ENCODE measurements around the gene NR5A1.

DNA sequence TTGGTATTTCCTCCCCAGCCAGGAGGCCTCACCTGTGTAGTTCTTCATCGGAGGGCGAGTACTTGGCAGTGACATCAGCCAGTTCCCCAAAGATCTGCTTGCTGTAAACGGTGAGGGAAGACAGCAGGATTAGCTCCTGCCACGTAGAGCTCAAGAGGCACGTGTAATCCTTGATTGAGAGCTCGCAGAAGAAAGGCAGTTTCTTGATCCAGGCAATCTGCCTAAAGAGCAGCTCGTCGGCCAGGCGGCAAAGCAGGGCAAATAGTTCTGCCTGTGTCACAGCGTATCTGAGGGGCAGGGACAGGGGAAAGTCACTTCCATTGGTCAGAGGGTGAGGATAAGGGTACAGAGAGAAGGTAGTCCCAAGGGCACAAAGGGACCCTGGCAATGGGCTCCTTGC, 28.6 kb upstream of the NR5A1 start:
- no peak for TF ChIP-seq ZBTB7A (tag by site-specific recombination; IDR thresholded peaks at IDR 0.05; ENCODE audit: low read depth)
- TF ChIP-seq, protein P1, sequence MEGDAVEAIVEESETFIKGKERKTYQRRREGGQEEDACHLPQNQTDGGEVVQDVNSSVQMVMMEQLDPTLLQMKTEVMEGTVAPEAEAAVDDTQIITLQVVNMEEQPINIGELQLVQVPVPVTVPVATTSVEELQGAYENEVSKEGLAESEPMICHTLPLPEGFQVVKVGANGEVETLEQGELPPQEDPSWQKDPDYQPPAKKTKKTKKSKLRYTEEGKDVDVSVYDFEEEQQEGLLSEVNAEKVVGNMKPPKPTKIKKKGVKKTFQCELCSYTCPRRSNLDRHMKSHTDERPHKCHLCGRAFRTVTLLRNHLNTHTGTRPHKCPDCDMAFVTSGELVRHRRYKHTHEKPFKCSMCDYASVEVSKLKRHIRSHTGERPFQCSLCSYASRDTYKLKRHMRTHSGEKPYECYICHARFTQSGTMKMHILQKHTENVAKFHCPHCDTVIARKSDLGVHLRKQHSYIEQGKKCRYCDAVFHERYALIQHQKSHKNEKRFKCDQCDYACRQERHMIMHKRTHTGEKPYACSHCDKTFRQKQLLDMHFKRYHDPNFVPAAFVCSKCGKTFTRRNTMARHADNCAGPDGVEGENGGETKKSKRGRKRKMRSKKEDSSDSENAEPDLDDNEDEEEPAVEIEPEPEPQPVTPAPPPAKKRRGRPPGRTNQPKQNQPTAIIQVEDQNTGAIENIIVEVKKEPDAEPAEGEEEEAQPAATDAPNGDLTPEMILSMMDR (tag by site-specific recombination; IDR thresholded peaks at IDR 0.05): no peak
- no peak for TF ChIP-seq SETDB1 (IDR thresholded peaks at IDR 0.05; ENCODE audit: insufficient read length, low read length)
- no peak for TF ChIP-seq ZNF138 (tag by site-specific recombination; IDR thresholded peaks at IDR 0.05; ENCODE audit: borderline replicate concordance)
- TF ChIP-seq, protein P2, sequence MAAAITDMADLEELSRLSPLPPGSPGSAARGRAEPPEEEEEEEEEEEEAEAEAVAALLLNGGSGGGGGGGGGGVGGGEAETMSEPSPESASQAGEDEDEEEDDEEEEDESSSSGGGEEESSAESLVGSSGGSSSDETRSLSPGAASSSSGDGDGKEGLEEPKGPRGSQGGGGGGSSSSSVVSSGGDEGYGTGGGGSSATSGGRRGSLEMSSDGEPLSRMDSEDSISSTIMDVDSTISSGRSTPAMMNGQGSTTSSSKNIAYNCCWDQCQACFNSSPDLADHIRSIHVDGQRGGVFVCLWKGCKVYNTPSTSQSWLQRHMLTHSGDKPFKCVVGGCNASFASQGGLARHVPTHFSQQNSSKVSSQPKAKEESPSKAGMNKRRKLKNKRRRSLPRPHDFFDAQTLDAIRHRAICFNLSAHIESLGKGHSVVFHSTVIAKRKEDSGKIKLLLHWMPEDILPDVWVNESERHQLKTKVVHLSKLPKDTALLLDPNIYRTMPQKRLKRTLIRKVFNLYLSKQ (tag by site-specific recombination; IDR thresholded peaks at IDR 0.05; ENCODE audit: borderline replicate concordance): no peak
- TF ChIP-seq ZNF830 (tag by site-specific recombination; IDR thresholded peaks at IDR 0.05; ENCODE audit: low read depth): no peak
- TF ChIP-seq ZNF175 (tag by site-specific recombination; IDR thresholded peaks at IDR 0.05): no peak
- TF ChIP-seq, protein P3, sequence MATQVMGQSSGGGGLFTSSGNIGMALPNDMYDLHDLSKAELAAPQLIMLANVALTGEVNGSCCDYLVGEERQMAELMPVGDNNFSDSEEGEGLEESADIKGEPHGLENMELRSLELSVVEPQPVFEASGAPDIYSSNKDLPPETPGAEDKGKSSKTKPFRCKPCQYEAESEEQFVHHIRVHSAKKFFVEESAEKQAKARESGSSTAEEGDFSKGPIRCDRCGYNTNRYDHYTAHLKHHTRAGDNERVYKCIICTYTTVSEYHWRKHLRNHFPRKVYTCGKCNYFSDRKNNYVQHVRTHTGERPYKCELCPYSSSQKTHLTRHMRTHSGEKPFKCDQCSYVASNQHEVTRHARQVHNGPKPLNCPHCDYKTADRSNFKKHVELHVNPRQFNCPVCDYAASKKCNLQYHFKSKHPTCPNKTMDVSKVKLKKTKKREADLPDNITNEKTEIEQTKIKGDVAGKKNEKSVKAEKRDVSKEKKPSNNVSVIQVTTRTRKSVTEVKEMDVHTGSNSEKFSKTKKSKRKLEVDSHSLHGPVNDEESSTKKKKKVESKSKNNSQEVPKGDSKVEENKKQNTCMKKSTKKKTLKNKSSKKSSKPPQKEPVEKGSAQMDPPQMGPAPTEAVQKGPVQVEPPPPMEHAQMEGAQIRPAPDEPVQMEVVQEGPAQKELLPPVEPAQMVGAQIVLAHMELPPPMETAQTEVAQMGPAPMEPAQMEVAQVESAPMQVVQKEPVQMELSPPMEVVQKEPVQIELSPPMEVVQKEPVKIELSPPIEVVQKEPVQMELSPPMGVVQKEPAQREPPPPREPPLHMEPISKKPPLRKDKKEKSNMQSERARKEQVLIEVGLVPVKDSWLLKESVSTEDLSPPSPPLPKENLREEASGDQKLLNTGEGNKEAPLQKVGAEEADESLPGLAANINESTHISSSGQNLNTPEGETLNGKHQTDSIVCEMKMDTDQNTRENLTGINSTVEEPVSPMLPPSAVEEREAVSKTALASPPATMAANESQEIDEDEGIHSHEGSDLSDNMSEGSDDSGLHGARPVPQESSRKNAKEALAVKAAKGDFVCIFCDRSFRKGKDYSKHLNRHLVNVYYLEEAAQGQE (tag by site-specific recombination; IDR thresholded peaks at IDR 0.05): no peak
